ENCODE measurements around the gene OCSTAMP.

Gene OCSTAMP

GRCh38 chr20:46551522-46552381 is 1.3 kb upstream of the OCSTAMP start:
- no peak for FAIRE-seq

- no peak for FAIRE-seq
Observed at GRCh38 chr20:46549188-46549972, 1.1 kb downstream of the OCSTAMP start.

GRCh38 chr20:46548688-46549087 is 1.8 kb downstream of the OCSTAMP start:
- FAIRE-seq, result no peak

GRCh38 chr20:46547995-46548394 is 2.5 kb downstream of the OCSTAMP start:
- FAIRE-seq, result no peak

GRCh38 chr20:46546936-46547335 is 3.5 kb downstream of the OCSTAMP start:
- FAIRE-seq, result no peak

GRCh38 chr20:46546298-46546697 is 4.2 kb downstream of the OCSTAMP start:
- FAIRE-seq, result no peak

GRCh38 chr20:46545827-46546138 is 4.7 kb downstream of the OCSTAMP start:
- FAIRE-seq, result no peak

GRCh38 chr20:46545077-46545826 is 5.2 kb downstream of the OCSTAMP start:
- no peak for FAIRE-seq

- no peak for FAIRE-seq
Observed at GRCh38 chr20:46544576-46544975, 5.9 kb downstream of the OCSTAMP start.

- FAIRE-seq, result no peak
Observed at GRCh38 chr20:46543959-46544358, 6.5 kb downstream of the OCSTAMP start.

- no peak for FAIRE-seq
Observed at GRCh38 chr20:46543033-46543432, 7.4 kb downstream of the OCSTAMP start.

GRCh38 chr20:46541229-46541935 is 9.1 kb downstream of the OCSTAMP start:
- FAIRE-seq, result no peak

- no peak for FAIRE-seq
Observed at GRCh38 chr20:46539113-46539512, 11.3 kb downstream of the OCSTAMP start.

GRCh38 chr20:46530640-46531039 is 19.8 kb downstream of the OCSTAMP start:
- FAIRE-seq, result no peak

- no peak for FAIRE-seq
Observed at GRCh38 chr20:46523696-46524328, 26.6 kb downstream of the OCSTAMP start.

GRCh38 chr20:46523108-46523507 is 27.3 kb downstream of the OCSTAMP start:
- FAIRE-seq, result no peak

GRCh38 chr20:46520976-46521579 is 29.4 kb downstream of the OCSTAMP start:
- no peak for FAIRE-seq

GRCh38 chr20:46520540-46520939 is 29.9 kb downstream of the OCSTAMP start:
- FAIRE-seq, result no peak

GRCh38 chr20:46519471-46520068 is 30.9 kb downstream of the OCSTAMP start:
- FAIRE-seq, result no peak

- FAIRE-seq, result no peak
Observed at GRCh38 chr20:46512943-46513844, 37.3 kb downstream of the OCSTAMP start, which contains the start of gene ZNF334. TSS of gene ZNF334 (minus strand) at chr20:46513559. CDS start at chr20:46512102, 1,457 bp downstream.

Data from A204.1 (cell line).